H9 (cell line): ENCODE data around the gene CEP112. TPM values are rescaled to one million over a fixed set of nuclear protein-coding genes. Genes with fewer than 3 reads are reported as not detected.

Experiments used
- DNase-seq: peaks from one replicate; pipeline ENCODE4 v3.0.0-alpha.2; 2017
- H2AFZ ChIP-seq: one replicate; pipeline ENCODE4 v1.6.1; 2013; ENCODE audit warnings: mild to moderate bottlenecking, low read length, control low read depth, moderate library complexity
- H2AK5ac ChIP-seq: 2 replicates; pipeline ENCODE4 v1.6.1; 2013; ENCODE audit warnings: low read length, control low read depth, mixed read lengths; ENCODE audit not compliant: insufficient read length
- H2BK120ac ChIP-seq: one replicate; pipeline ENCODE4 v1.6.1; 2013; ENCODE audit warnings: low read depth, mild to moderate bottlenecking, low read length, control low read depth, inconsistent platforms; ENCODE audit not compliant: poor library complexity, severe bottlenecking
- H2BK12ac ChIP-seq: 2 replicates; pipeline ENCODE4 v1.6.1; 2013; ENCODE audit warnings: low read length, control low read depth, mixed read lengths, low read depth; ENCODE audit not compliant: insufficient read length
- H2BK15ac ChIP-seq: 2 replicates; pipeline ENCODE4 v1.6.1; 2013; ENCODE audit warnings: low read depth, low read length, control low read depth
- H2BK20ac ChIP-seq: one replicate; pipeline ENCODE4 v1.6.1; 2013; ENCODE audit warnings: low read depth, mild to moderate bottlenecking, low read length, control low read depth, inconsistent platforms; ENCODE audit not compliant: poor library complexity, severe bottlenecking
- H2BK5ac ChIP-seq: 2 replicates; pipeline ENCODE4 v1.6.1; 2013; ENCODE audit warnings: low read length, control low read depth, mixed read lengths; ENCODE audit not compliant: insufficient read length
- H3K14ac ChIP-seq: 2 replicates; pipeline ENCODE4 v1.6.1; 2013; ENCODE audit warnings: low read length, control low read depth; ENCODE audit not compliant: insufficient read depth
- H3K18ac ChIP-seq: 2 replicates; pipeline ENCODE4 v1.6.1; 2013; ENCODE audit warnings: low read depth, mild to moderate bottlenecking, mixed read lengths, low read length, control low read depth; ENCODE audit not compliant: insufficient read length
- H3K23ac ChIP-seq: 2 replicates; pipeline ENCODE4 v1.6.1; 2013; ENCODE audit warnings: low read length, control low read depth, mixed read lengths, low read depth; ENCODE audit not compliant: insufficient read length
- H3K23me2 ChIP-seq: 2 replicates; pipeline ENCODE4 v1.6.1; 2013; ENCODE audit warnings: low read depth, mild to moderate bottlenecking, mixed read lengths, low read length, control low read depth; ENCODE audit not compliant: insufficient read length, poor library complexity, severe bottlenecking
- H3K27ac ChIP-seq: 2 replicates; pipeline ENCODE4 v1.5.1; 2013; ENCODE audit warnings: low read length, control low read depth, mixed read lengths, low read depth; ENCODE audit not compliant: insufficient read length
- H3K27me3 ChIP-seq: 2 replicates; pipeline ENCODE4 v1.6.1; 2013; ENCODE audit warnings: low read length, control low read depth, inconsistent platforms; ENCODE audit not compliant: insufficient read depth
- H3K4ac ChIP-seq: 2 replicates; pipeline ENCODE4 v1.6.1; 2013; ENCODE audit warnings: low read depth, mild to moderate bottlenecking, control low read depth, inconsistent platforms, low read length, moderate library complexity
- H3K4me1 ChIP-seq: 2 replicates; pipeline ENCODE4 v1.6.1; 2013; ENCODE audit warnings: low read length, control low read depth, inconsistent platforms; ENCODE audit not compliant: insufficient read depth
- H3K4me2 ChIP-seq: 2 replicates; pipeline ENCODE4 v1.6.1; 2013; ENCODE audit warnings: low read length, control low read depth, mixed read lengths; ENCODE audit not compliant: insufficient read length, insufficient read depth
- H3K56ac ChIP-seq: 2 replicates; pipeline ENCODE4 v1.6.1; 2013; ENCODE audit warnings: low read depth, mild to moderate bottlenecking, mixed read lengths, low read length, control low read depth; ENCODE audit not compliant: insufficient read length
- H3K79me1 ChIP-seq: 2 replicates; pipeline ENCODE4 v1.6.1; 2013; ENCODE audit warnings: low read depth, mild to moderate bottlenecking, moderate library complexity, low read length, control low read depth, inconsistent platforms; ENCODE audit not compliant: insufficient read depth, poor library complexity, severe bottlenecking
- H3K79me2 ChIP-seq: 2 replicates; pipeline ENCODE4 v1.6.1; 2013; ENCODE audit warnings: low read length, control low read depth, inconsistent platforms; ENCODE audit not compliant: insufficient read depth
- H3K9ac ChIP-seq: 2 replicates; pipeline ENCODE4 v1.6.1; 2013; ENCODE audit warnings: low read length, control low read depth, mixed read lengths; ENCODE audit not compliant: insufficient read length; ENCODE audit errors: extremely low read depth
- H3K9me3 ChIP-seq: one replicate; pipeline ENCODE4 v1.6.1; 2013; ENCODE audit warnings: low read depth, low read length, inconsistent platforms; ENCODE audit not compliant: control insufficient read depth
- H3T11ph ChIP-seq: one replicate; pipeline ENCODE4 v1.6.1; 2013; ENCODE audit warnings: mild to moderate bottlenecking, low read length, control low read depth, inconsistent platforms
- H4K20me1 ChIP-seq: one replicate; pipeline ENCODE4 v1.6.1; 2013; ENCODE audit not compliant: control insufficient read depth, insufficient read length, insufficient read depth
- H4K5ac ChIP-seq: 2 replicates; pipeline ENCODE4 v1.6.1; 2013; ENCODE audit warnings: low read depth, mild to moderate bottlenecking, mixed read lengths, low read length, control low read depth; ENCODE audit not compliant: insufficient read length
- H4K8ac ChIP-seq: replicated peaks from 2 replicates; pipeline ENCODE4 v1.6.1; 2013; ENCODE audit warnings: low read length, control low read depth, mixed read lengths, low read depth; ENCODE audit not compliant: insufficient read length
- H4K91ac ChIP-seq: 2 replicates; pipeline ENCODE4 v1.6.1; 2013; ENCODE audit warnings: low read depth, mild to moderate bottlenecking, moderate library complexity, mixed read lengths, low read length, control low read depth; ENCODE audit not compliant: insufficient read length
- H3K27ac Mint-ChIP-seq, 3 experiments: 2 replicates in 2 of 3; 3 replicates in 1 of 3; pipeline ENCODE4 v1.8.0; 2020 to 2021; ENCODE audit warnings: mixed read lengths in 3 of 3, mild to moderate bottlenecking in 1 of 3, moderate library complexity in 1 of 3
- H3K27me3 Mint-ChIP-seq: 2 replicates; pipeline ENCODE4 v1.8.0; 2021; ENCODE audit warnings: low read depth, mild to moderate bottlenecking, moderate library complexity, mixed read lengths
- H3K36me3 Mint-ChIP-seq, 3 experiments: 2 replicates in 2 of 3; 3 replicates in 1 of 3; pipeline ENCODE4 v1.8.0; 2020 to 2021; ENCODE audit warnings: low read depth in 3 of 3, mixed read lengths in 3 of 3; ENCODE audit not compliant: insufficient read depth in 1 of 3
- H3K4me1 Mint-ChIP-seq, 2 experiments: 2 replicates each; pipeline ENCODE4 v1.8.0; 2020; ENCODE audit warnings: mixed read lengths in 2 of 2
- H3K4me3 Mint-ChIP-seq, 2 experiments: 2 replicates in 1 of 2; 3 replicates in 1 of 2; pipeline ENCODE4 v1.8.0; 2020 to 2021; ENCODE audit warnings: mild to moderate bottlenecking in 2 of 2, mixed read lengths in 2 of 2, moderate library complexity in 1 of 2
- H3K9me3 Mint-ChIP-seq, 2 experiments: 2 replicates in 1 of 2; 3 replicates in 1 of 2; pipeline ENCODE4 v1.8.0; 2020; ENCODE audit warnings: mild to moderate bottlenecking in 2 of 2, mixed read lengths in 2 of 2, moderate library complexity in 1 of 2
- CTCF ChIP-seq: fragments of 200-600 bp; sonication (generic); conservative IDR thresholded peaks from 3 replicates; pipeline ENCODE4 v1.8.0; 2021; ENCODE audit warnings: antibody characterized with exemption, mild to moderate bottlenecking
- total RNA-seq: library from RNA; stranded (reverse); gene quantifications from 2 replicates; pipeline ENCODE4 v1.2.1, GENCODE V29; 2021

The CEP112 gene
- total RNA-seq, 1 experiment from 2014 or later: 5.4 TPM

GRCh38 chr17:65755799-65756198, 436.1 kb downstream of the CEP112 start:
- no peak overlapping the region for H2BK120ac ChIP-seq
- H3K23ac ChIP-seq: no peak overlapping the region
- no peaks in the 10 kb centered on the region for H3K23me2 ChIP-seq
- no peaks in the 10 kb centered on the region for H3K4me1 ChIP-seq
- H3K36me3 Mint-ChIP-seq: no peaks in the 10 kb centered on the region
- H4K20me1 ChIP-seq: no peaks in the 10 kb centered on the region
- no peak for TF ChIP-seq CTCF
- no peak overlapping the region for H3K9ac ChIP-seq
- H2BK12ac ChIP-seq: no peak overlapping the region
- no peaks in the 10 kb centered on the region for H3K79me1 ChIP-seq
- no peak overlapping the region for H4K8ac ChIP-seq
- H3K79me2 ChIP-seq: no peaks in the 10 kb centered on the region
- no peaks in the 10 kb centered on the region for H3K27me3 Mint-ChIP-seq
- H2AK5ac ChIP-seq: no peak overlapping the region
- no peak overlapping the region for H2BK20ac ChIP-seq
- DNase-seq: no peak
- no peaks in the 10 kb centered on the region; a peak in 1 of 5 replicates for H3K9me3 Mint-ChIP-seq
- H4K5ac ChIP-seq: no peak overlapping the region
- H2BK15ac ChIP-seq: no peak overlapping the region
- no peak overlapping the region for H2BK5ac ChIP-seq
- H2AFZ ChIP-seq: no peak overlapping the region
- H4K91ac ChIP-seq: no peak overlapping the region
- H3K18ac ChIP-seq: no peak overlapping the region
- H3K14ac ChIP-seq: no peak overlapping the region
- H3K4me1 Mint-ChIP-seq: peaks cover 0 to 7% of the 10 kb centered on the region in 2 experiments; a peak in 2 of 4 replicates
- H3K27me3 ChIP-seq: no peaks in the 10 kb centered on the region
- H3K27ac ChIP-seq: no peak overlapping the region
- no peak overlapping the region for H3K4me3 Mint-ChIP-seq
- H3K4ac ChIP-seq: no peak overlapping the region
- H3T11ph ChIP-seq: no peak overlapping the region
- H3K56ac ChIP-seq: no peak overlapping the region
- H3K4me2 ChIP-seq: no peak overlapping the region
- no peaks in the 10 kb centered on the region for H3K9me3 ChIP-seq
- no peak overlapping the region for H3K27ac Mint-ChIP-seq
